ENCODE measurements around the gene PPP4R4. TPM values are rescaled to one million over a fixed set of nuclear protein-coding genes. Genes with fewer than 3 reads are reported as not detected.

PPP4R4 gene
- total RNA-seq, 1 donor from 2014 or later: 0.18 TPM

- peaks cover 5% of the 10 kb centered on the region for H3K27me3 Mint-ChIP-seq (ENCODE audit: unreplicated experiment)
- DNase-seq (ENCODE audit: low spot score): no peak
- H3K4me1 Mint-ChIP-seq (ENCODE audit: unreplicated experiment): no peaks in the 10 kb centered on the region
- no peak overlapping the region for H3K27ac Mint-ChIP-seq (ENCODE audit: unreplicated experiment)
- TF ChIP-seq, protein P1, sequence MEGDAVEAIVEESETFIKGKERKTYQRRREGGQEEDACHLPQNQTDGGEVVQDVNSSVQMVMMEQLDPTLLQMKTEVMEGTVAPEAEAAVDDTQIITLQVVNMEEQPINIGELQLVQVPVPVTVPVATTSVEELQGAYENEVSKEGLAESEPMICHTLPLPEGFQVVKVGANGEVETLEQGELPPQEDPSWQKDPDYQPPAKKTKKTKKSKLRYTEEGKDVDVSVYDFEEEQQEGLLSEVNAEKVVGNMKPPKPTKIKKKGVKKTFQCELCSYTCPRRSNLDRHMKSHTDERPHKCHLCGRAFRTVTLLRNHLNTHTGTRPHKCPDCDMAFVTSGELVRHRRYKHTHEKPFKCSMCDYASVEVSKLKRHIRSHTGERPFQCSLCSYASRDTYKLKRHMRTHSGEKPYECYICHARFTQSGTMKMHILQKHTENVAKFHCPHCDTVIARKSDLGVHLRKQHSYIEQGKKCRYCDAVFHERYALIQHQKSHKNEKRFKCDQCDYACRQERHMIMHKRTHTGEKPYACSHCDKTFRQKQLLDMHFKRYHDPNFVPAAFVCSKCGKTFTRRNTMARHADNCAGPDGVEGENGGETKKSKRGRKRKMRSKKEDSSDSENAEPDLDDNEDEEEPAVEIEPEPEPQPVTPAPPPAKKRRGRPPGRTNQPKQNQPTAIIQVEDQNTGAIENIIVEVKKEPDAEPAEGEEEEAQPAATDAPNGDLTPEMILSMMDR (IDR thresholded peaks at IDR 0.05; ENCODE audit: unreplicated experiment): no peak
- peaks cover 4% of the 10 kb centered on the region for H3K36me3 Mint-ChIP-seq (ENCODE audit: low read depth, unreplicated experiment)
- no peaks in the 10 kb centered on the region for H3K9me3 Mint-ChIP-seq (ENCODE audit: unreplicated experiment)
- H3K4me3 Mint-ChIP-seq (ENCODE audit: unreplicated experiment): no peak overlapping the region
These were observed 130.1 kb downstream of the PPP4R4 start for GRCh38 chr14:94304243-94304642.

DNA sequence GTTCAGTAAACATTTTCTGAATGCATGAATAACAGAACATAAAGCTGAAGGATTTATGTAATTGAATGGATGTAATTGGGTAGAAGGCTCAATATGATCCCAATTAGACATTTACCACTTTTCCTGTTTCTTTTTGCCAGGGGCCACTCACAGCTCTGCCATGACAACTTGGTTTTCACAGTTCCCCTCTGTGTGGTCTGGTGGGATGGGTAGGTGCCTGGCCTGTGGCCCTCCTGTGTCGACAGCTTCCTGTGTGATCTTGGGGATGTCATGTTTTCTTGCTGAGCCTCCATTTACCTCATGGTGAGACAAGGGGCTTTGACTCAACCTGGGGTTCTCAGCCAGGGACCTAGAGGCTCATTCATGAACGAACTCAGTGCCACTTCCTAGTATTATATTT lies 131.5 kb downstream of the PPP4R4 start:
- Mint-ChIP-seq H3K27ac (ENCODE audit: unreplicated experiment) (no peak overlapping the region), H3K4me1 (ENCODE audit: unreplicated experiment) (no peaks in the 10 kb centered on the region), H3K9me3 (ENCODE audit: unreplicated experiment) (no peaks in the 10 kb centered on the region), H3K4me3 (ENCODE audit: unreplicated experiment) (no peak overlapping the region), H3K36me3 (ENCODE audit: low read depth, unreplicated experiment) (peaks cover 4% of the 10 kb centered on the region), H3K27me3 (ENCODE audit: unreplicated experiment) (peaks cover 5% of the 10 kb centered on the region)
- DNase-seq (ENCODE audit: low spot score): no peak
- TF ChIP-seq, protein P1 (IDR thresholded peaks at IDR 0.05; ENCODE audit: unreplicated experiment): no peak

- no peaks in the 10 kb centered on the region for H3K9me3 Mint-ChIP-seq (ENCODE audit: unreplicated experiment)
- H3K27ac Mint-ChIP-seq (ENCODE audit: unreplicated experiment): no peak overlapping the region
- DNase-seq (ENCODE audit: low spot score): no peak
- H3K4me3 Mint-ChIP-seq (ENCODE audit: unreplicated experiment): no peak overlapping the region
- H3K4me1 Mint-ChIP-seq (ENCODE audit: unreplicated experiment): no peaks in the 10 kb centered on the region
- H3K36me3 Mint-ChIP-seq (ENCODE audit: low read depth, unreplicated experiment): peaks cover 4% of the 10 kb centered on the region
- TF ChIP-seq, protein P1 (IDR thresholded peaks at IDR 0.05; ENCODE audit: unreplicated experiment): no peak
- peaks cover 5% of the 10 kb centered on the region for H3K27me3 Mint-ChIP-seq (ENCODE audit: unreplicated experiment)
These were observed 132.2 kb downstream of the PPP4R4 start for GRCh38 chr14:94306047-94306978.

GRCh38 chr14:94307410-94307992 lies 133.4 kb downstream of the PPP4R4 start:
- TF ChIP-seq, protein P1 (IDR thresholded peaks at IDR 0.05; ENCODE audit: unreplicated experiment): peak; percentile 79
- H3K9me3 Mint-ChIP-seq (ENCODE audit: unreplicated experiment): no peaks in the 10 kb centered on the region
- H3K27ac Mint-ChIP-seq (ENCODE audit: unreplicated experiment): no peak overlapping the region
- no peak for DNase-seq (ENCODE audit: low spot score)
- peaks cover 5% of the 10 kb centered on the region for H3K27me3 Mint-ChIP-seq (ENCODE audit: unreplicated experiment)
- H3K4me3 Mint-ChIP-seq (ENCODE audit: unreplicated experiment): no peak overlapping the region
- peaks cover 4% of the 10 kb centered on the region for H3K36me3 Mint-ChIP-seq (ENCODE audit: low read depth, unreplicated experiment)
- no peaks in the 10 kb centered on the region for H3K4me1 Mint-ChIP-seq (ENCODE audit: unreplicated experiment)

DNA sequence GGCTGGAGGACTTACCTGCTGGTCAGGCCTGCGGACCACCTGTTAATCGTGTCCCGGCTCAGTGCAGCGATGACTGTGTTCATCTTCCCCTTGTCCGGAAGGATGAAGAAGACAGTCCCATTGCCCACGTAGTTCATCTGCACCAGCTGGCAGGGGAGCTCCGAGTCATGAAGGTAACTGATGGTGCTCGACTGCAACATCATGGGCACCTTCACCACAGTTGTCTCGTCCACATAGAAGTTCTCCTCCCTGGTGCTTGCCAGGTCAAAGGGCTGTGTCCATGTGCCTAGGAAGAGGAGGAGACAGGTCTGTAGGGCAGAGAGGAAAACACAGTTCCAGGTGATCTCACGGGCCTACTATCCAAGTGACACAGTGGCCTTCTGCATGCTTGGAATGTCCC lies 135.6 kb downstream of the PPP4R4 start:
- no peaks in the 10 kb centered on the region for H3K9me3 Mint-ChIP-seq (ENCODE audit: unreplicated experiment)
- H3K4me3 Mint-ChIP-seq (ENCODE audit: unreplicated experiment): no peak overlapping the region
- TF ChIP-seq, protein P1 (IDR thresholded peaks at IDR 0.05; ENCODE audit: unreplicated experiment): no peak
- DNase-seq (ENCODE audit: low spot score): no peak
- H3K4me1 Mint-ChIP-seq (ENCODE audit: unreplicated experiment): no peaks in the 10 kb centered on the region
- H3K27ac Mint-ChIP-seq (ENCODE audit: unreplicated experiment): no peak overlapping the region
- H3K36me3 Mint-ChIP-seq (ENCODE audit: low read depth, unreplicated experiment): peaks cover 4% of the 10 kb centered on the region
- peaks cover 5% of the 10 kb centered on the region for H3K27me3 Mint-ChIP-seq (ENCODE audit: unreplicated experiment)
